Vagina (tissue), 2 donors: ENCODE results near the gene IL7R.

Experiments used
- CTCF ChIP-seq, 3 experiments: fragments of 450-650 bp in 2 of 3; fragments of 200-600 bp in 1 of 3; sonication (generic) in 1 of 3; IDR thresholded peaks; one replicate each; pipeline ENCODE4 v1.5.1; 2017 to 2019; ENCODE audit warnings: antibody characterized with exemption in 3 of 3, mild to moderate bottlenecking in 2 of 3, moderate library complexity in 2 of 3
- POLR2A ChIP-seq, 2 donors: fragments of 450-650 bp; IDR thresholded peaks; one replicate each; pipeline ENCODE4 v1.6.1; 2017; ENCODE audit warnings: antibody characterized with exemption in 2 of 2, mild to moderate bottlenecking in 2 of 2, moderate library complexity in 2 of 2
- POLR2AphosphoS5 ChIP-seq, 2 donors: sonication (generic); formaldehyde crosslinking; IDR thresholded peaks; one replicate each; pipeline ENCODE4 v1.9.0; 2017; ENCODE audit warnings: antibody characterized with exemption in 2 of 2, mild to moderate bottlenecking in 2 of 2, low read depth in 1 of 2; ENCODE audit not compliant: insufficient read depth in 1 of 2

GRCh38 chr5:35816881-35817521 lies 39.7 kb upstream of the IL7R start:
- TF ChIP-seq POLR2A (IDR thresholded peaks at IDR 0.05) (no peak), CTCF (IDR thresholded peaks at IDR 0.05) (no peak), POLR2AphosphoS5 (IDR thresholded peaks at IDR 0.05; ENCODE audit: insufficient read depth in 1 of 2, low read depth in 1 of 2) (no peak)
